GM12878 (cell line): ENCODE measurements around the gene TRMO. TPM values are rescaled to one million over a fixed set of nuclear protein-coding genes. Genes with fewer than 3 reads are reported as not detected.

Experiments used
- ATAC-seq: fragments of 200-7000 bp; cut with Tn5 transposase; 3 replicates; pipeline ENCODE4 v1.9.1; 2020; ENCODE audit warnings: mild to moderate bottlenecking, moderate library complexity
- BruUV-seq: library from RNA; stranded (reverse); fragments of 400-500 nt; replicated peaks from 2 replicates; lab custom pipeline; 2021; lab: Mats Ljungman, UMichigan
- CTCF ChIA-PET: fragments of 300-600 bp; sonication (Branson Sonifier 250); formaldehyde crosslinking; extraction: SDS; loops from one replicate; lab custom pipeline; 2021; ENCODE audit warnings: inconsistent platforms; lab: Yijun Ruan, JAX
- POLR2A ChIA-PET: fragments of 350-600 bp; formaldehyde crosslinking; extraction: SDS; loops from one replicate; lab custom pipeline; 2021; ENCODE audit warnings: inconsistent platforms; lab: Charles Lee
- RAD21 ChIA-PET: fragments of 300-600 bp; sonication (Branson Sonifier 250); formaldehyde crosslinking; loops from one replicate; lab custom pipeline; 2023; ENCODE audit warnings: antibody characterized with exemption; ENCODE audit not compliant: unreplicated experiment; lab: Charles Lee
- SMC1A ChIA-PET: fragments of 300-600 bp; sonication (Branson Sonifier 250); formaldehyde crosslinking; loops from one replicate; lab custom pipeline; 2023; ENCODE audit not compliant: unreplicated experiment, uncharacterized antibody; lab: Charles Lee
- DNase-seq: peaks from one replicate; pipeline ENCODE4 v3.0.0-alpha.2; 2011; ENCODE audit warnings: low read depth, low spot score
- FAIRE-seq: peaks from 3 replicates; lab custom pipeline; 2011; peaks lifted over from hg19 to GRCh38; lab: Jason Lieb, UNC
- H2AFZ ChIP-seq: 2 replicates; pipeline ENCODE4 v1.6.0; 2011; ENCODE audit warnings: low read depth, low read length, control low read depth; ENCODE audit not compliant: control insufficient read depth
- H3K27ac ChIP-seq: 2 replicates; pipeline ENCODE4 v1.5.1; 2011; ENCODE audit warnings: control low read depth; ENCODE audit not compliant: control insufficient read depth, insufficient read depth
- H3K27me3 ChIP-seq, 2 experiments: replicated peaks in 1 of 2; 2 replicates each; pipeline versions ENCODE4 v1.6.0 to v1.6.1; 2011; ENCODE audit warnings: low read length in 1 of 2; ENCODE audit not compliant: control insufficient read depth in 2 of 2, insufficient read depth in 2 of 2
- H3K36me3 ChIP-seq, 2 experiments: 2 replicates each; pipeline ENCODE4 v1.5.1; 2011; ENCODE audit warnings: low read length in 1 of 2; ENCODE audit not compliant: control insufficient read depth in 2 of 2, insufficient read depth in 2 of 2
- H3K4me1 ChIP-seq: 2 replicates; pipeline ENCODE4 v1.6.1; 2011; ENCODE audit warnings: mild to moderate bottlenecking, low read length, moderate library complexity, mixed read lengths; ENCODE audit not compliant: control insufficient read depth, insufficient read depth
- H3K4me2 ChIP-seq: 2 replicates; pipeline ENCODE4 v1.6.0; 2011; ENCODE audit warnings: control low read depth; ENCODE audit not compliant: control insufficient read depth, insufficient read depth
- H3K4me3 ChIP-seq: fragments of 200-600 bp; sonication (generic); 2 replicates; pipeline ENCODE4 v1.5.1; 2016
- H3K79me2 ChIP-seq: 2 replicates; pipeline ENCODE4 v1.6.0; 2011; ENCODE audit warnings: low read length; ENCODE audit not compliant: control insufficient read depth, insufficient read depth
- H3K9ac ChIP-seq: 2 replicates; pipeline ENCODE4 v1.8.0; 2011; ENCODE audit warnings: low read length, control low read depth, mixed read lengths; ENCODE audit not compliant: control insufficient read depth, insufficient read depth
- H3K9me3 ChIP-seq: replicated peaks from 3 replicates; pipeline ENCODE4 v1.5.1; 2011; ENCODE audit warnings: mild to moderate bottlenecking, low read length; ENCODE audit not compliant: control insufficient read depth, insufficient read depth
- H4K20me1 ChIP-seq: 2 replicates; pipeline ENCODE4 v1.6.0; 2011; ENCODE audit not compliant: control insufficient read depth, insufficient read depth
- CBFB ChIP-seq: IDR thresholded peaks from 2 replicates; pipeline ENCODE4 v1.6.1; 2016; ENCODE audit warnings: antibody characterized with exemption, low read depth
- CTCF ChIP-seq, 3 experiments: IDR thresholded peaks in 2 of 3; conservative IDR thresholded peaks in 1 of 3; 2 replicates each; pipeline ENCODE4 v1.5.1; 2011; ENCODE audit warnings: low read depth in 3 of 3, low read length in 3 of 3, mild to moderate bottlenecking in 3 of 3, control low read depth in 2 of 3, moderate library complexity in 2 of 3, inconsistent platforms in 1 of 3, mixed read lengths in 1 of 3; ENCODE audit not compliant: control insufficient read depth in 2 of 3, insufficient read depth in 1 of 3; ENCODE audit errors: extremely low read depth in 1 of 3
- DPF2 ChIP-seq: fragments of 450-650 bp; IDR thresholded peaks from 2 replicates; pipeline ENCODE4 v1.6.1; 2017; ENCODE audit warnings: mild to moderate bottlenecking
- IRF3 ChIP-seq: fragments of 450-650 bp; IDR thresholded peaks from 2 replicates; pipeline ENCODE4 v1.6.1; 2014; ENCODE audit warnings: mild to moderate bottlenecking
- POLR2AphosphoS5 ChIP-seq: IDR thresholded peaks from 2 replicates; pipeline ENCODE4 v1.6.1; 2011; ENCODE audit warnings: mild to moderate bottlenecking, low read length, inconsistent platforms
- RAD21 ChIP-seq: IDR thresholded peaks from 2 replicates; pipeline ENCODE4 v1.6.1; 2011; ENCODE audit warnings: mild to moderate bottlenecking, low read depth, low read length, moderate library complexity; ENCODE audit not compliant: insufficient read depth
- SIX5 ChIP-seq: IDR thresholded peaks from 2 replicates; pipeline ENCODE4 v1.6.1; 2011; ENCODE audit warnings: mild to moderate bottlenecking, low read depth, low read length, moderate library complexity; ENCODE audit not compliant: severe bottlenecking
- SMC3 ChIP-seq: IDR thresholded peaks from 2 replicates; pipeline ENCODE4 v1.6.1; 2011; ENCODE audit warnings: low read length, improper control_type of control experiment, borderline replicate concordance
- SREBF2 ChIP-seq: IDR thresholded peaks from 2 replicates; pipeline ENCODE4 v1.6.1; 2012; ENCODE audit warnings: mild to moderate bottlenecking, low read length
- USF2 ChIP-seq: IDR thresholded peaks from 2 replicates; pipeline ENCODE4 v1.6.1; 2011; ENCODE audit warnings: low read depth, low read length, improper control_type of control experiment, borderline replicate concordance
- WGBS: methylation state at CpG from one replicate; pipeline ENCODE4 v1.1.6; 2016; ENCODE audit warnings: low lambda C conversion rate; ENCODE audit not compliant: insufficient replicate concordance, insufficient coverage; ENCODE audit errors: missing lambda C conversion rate; 5-methylcytosine and 5-hydroxymethylcytosine counted together
- in situ Hi-C: fragments of 300-500 bp; cut with MboI; formaldehyde crosslinking; loops from 9 replicates; pipeline ENCODE4 v1.14.3; 2018; ENCODE audit warnings: mixed read lengths
- intact Hi-C: fragments of 100-400 bp; cut with micrococcal nuclease; formaldehyde crosslinking; loops from one replicate; pipeline ENCODE4 v1.14.2; 2022; ENCODE audit not compliant: unreplicated experiment
- polyA plus RNA-seq, 11 experiments: library from polyadenylated mRNA; depleted of rRNA in 4 of 11; unstranded in 6 of 11; stranded (reverse) in 5 of 11; fragments of >200 nt; fragmentation: Nextera tagmentation in 4 of 11; fragmentation: Illumina TruSeq in 1 of 11; extraction: Ambion mirVana in 4 of 11; extraction: Trizol in 1 of 11; gene quantifications; 1 replicate in 1 of 11; 2 replicates in 10 of 11; pipeline versions ENCODE4 v1.2.1 to v1.2.3, GENCODE V29; 2011 to 2016; ENCODE audit warnings: inconsistent platforms in 2 of 11, missing spikeins in 2 of 11, low read depth in 1 of 11
- total RNA-seq, 4 experiments: library from RNA; depleted of rRNA in 3 of 4; stranded (reverse); fragments of >200 nt in 3 of 4; fragmentation: Illumina TruSeq in 1 of 4; extraction: Trizol in 1 of 4; gene quantifications; 2 replicates each; pipeline versions ENCODE4 v1.2.1 to v1.2.3, GENCODE V29; 2013 to 2021

The TRMO gene
- total and polyA plus RNA-seq, 10 of the 15 experiments (the other 5 are each of a cell fraction or from before 2014, with no cell fraction given): 5.8 to 23.6 (median 15.3) TPM

GRCh38 chr9:97900738-97901565, 21.3 kb downstream of the TRMO start:
- Histone ChIP-seq H3K27ac (no peak overlapping the region), H3K9ac (no peak overlapping the region), H3K9me3 (no peaks in the 10 kb centered on the region), H3K4me2 (no peak overlapping the region), H2AFZ (no peak overlapping the region), H3K27me3 (no peaks in the 10 kb centered on the region), H3K79me2 (no peaks in the 10 kb centered on the region), H4K20me1 (no peaks in the 10 kb centered on the region), H3K4me1 (peaks cover 5% of the 10 kb centered on the region; the same call in 1 of the 2 replicates), H3K4me3 (no peak overlapping the region), H3K36me3 (peaks cover 0 to 2% of the 10 kb centered on the region in 2 experiments; a peak in 2 of 4 replicates)
- intact Hi-C loops: loop anchor here (1.0 kb wide), 1 partner anchor 191 kb away; no protein-coding TSS in a partner anchor
- BruUV-seq: no TSS peak
- FAIRE-seq (peak; percentile 27), DNase-seq (no peak), ATAC-seq (peak; percentile 61)
- ChIA-PET SMC1A (interaction anchor here (0.8 to 3.8 kb wide), 13 partner anchors 10 to 1044 kb away, joined by 3 to 32 read pairs (median 4); partner anchors contain the start of gene TRMO), POLR2A (interaction anchor here (1.3 kb wide), 1 partner anchor 196 kb away, joined by 3 read pairs; no protein-coding TSS in a partner anchor), RAD21 (interaction anchor here (1.0 to 2.7 kb wide), 3 partner anchors 11 to 196 kb away, joined by 3 to 11 read pairs (median 5); no protein-coding TSS in a partner anchor), CTCF (interaction anchor here (0.5 to 6.9 kb wide), 37 partner anchors 9 to 857 kb away, joined by 3 to 95 read pairs (median 4); partner anchors contain the start of gene TRMO)
- WGBS: 31% methylated on average over 5 of the region's 5 CpGs
- peak; percentile 55 for TF ChIP-seq SMC3
- peak; percentile 9 for TF ChIP-seq SIX5
- TF ChIP-seq CBFB: no peak
- TF ChIP-seq SREBF2: no peak
- peak; percentile 76 to 79 (median 78) for TF ChIP-seq CTCF (IDR thresholded peaks at IDR 0.05 in 2 of 3, conservative IDR thresholded peaks at IDR 0.05 in 1 of 3; ENCODE audit: control insufficient read depth in 2 of 3, extremely low read depth in 1 of 3, insufficient read depth in 1 of 3, low read depth in 3 of 3, low read length in 3 of 3)
- no peak for TF ChIP-seq IRF3
- TF ChIP-seq RAD21: peak; percentile 76
- no peak for TF ChIP-seq DPF2
- no peak for TF ChIP-seq USF2
- TF ChIP-seq POLR2AphosphoS5: no peak
- TF ChIP-seq, all 136 proteins: peak for 4
- in situ Hi-C loops: loop anchor here (5.0 kb wide), 1 partner anchor 194 kb away; no protein-coding TSS in a partner anchor
